GM12801 (cell line): ENCODE results near the gene STK39.

Source experiments
- TF ChIP-seq, protein P1 (sequence below): IDR thresholded peaks from one replicate; pipeline ENCODE4 v1.5.1; 2011; ENCODE audit warnings: control low read depth; ENCODE audit not compliant: insufficient read length; ENCODE audit errors: extremely low read depth

STK39 gene

GRCh38 chr2:168137510-168138180 lies 109.8 kb downstream of the STK39 start:
- TF ChIP-seq, protein P1, sequence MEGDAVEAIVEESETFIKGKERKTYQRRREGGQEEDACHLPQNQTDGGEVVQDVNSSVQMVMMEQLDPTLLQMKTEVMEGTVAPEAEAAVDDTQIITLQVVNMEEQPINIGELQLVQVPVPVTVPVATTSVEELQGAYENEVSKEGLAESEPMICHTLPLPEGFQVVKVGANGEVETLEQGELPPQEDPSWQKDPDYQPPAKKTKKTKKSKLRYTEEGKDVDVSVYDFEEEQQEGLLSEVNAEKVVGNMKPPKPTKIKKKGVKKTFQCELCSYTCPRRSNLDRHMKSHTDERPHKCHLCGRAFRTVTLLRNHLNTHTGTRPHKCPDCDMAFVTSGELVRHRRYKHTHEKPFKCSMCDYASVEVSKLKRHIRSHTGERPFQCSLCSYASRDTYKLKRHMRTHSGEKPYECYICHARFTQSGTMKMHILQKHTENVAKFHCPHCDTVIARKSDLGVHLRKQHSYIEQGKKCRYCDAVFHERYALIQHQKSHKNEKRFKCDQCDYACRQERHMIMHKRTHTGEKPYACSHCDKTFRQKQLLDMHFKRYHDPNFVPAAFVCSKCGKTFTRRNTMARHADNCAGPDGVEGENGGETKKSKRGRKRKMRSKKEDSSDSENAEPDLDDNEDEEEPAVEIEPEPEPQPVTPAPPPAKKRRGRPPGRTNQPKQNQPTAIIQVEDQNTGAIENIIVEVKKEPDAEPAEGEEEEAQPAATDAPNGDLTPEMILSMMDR, result no peak

- TF ChIP-seq, protein P1, result no peak
Observed at GRCh38 chr2:168136392-168136977, 110.9 kb downstream of the STK39 start.

GRCh38 chr2:168135630-168136029 lies 111.8 kb downstream of the STK39 start:
- TF ChIP-seq, protein P1, result no peak

GRCh38 chr2:168135121-168135520 lies 112.3 kb downstream of the STK39 start:
- TF ChIP-seq, protein P1, result no peak

GRCh38 chr2:168134485-168134884 lies 112.9 kb downstream of the STK39 start:
- TF ChIP-seq, protein P1, result no peak

- TF ChIP-seq, protein P1, result no peak
Observed at GRCh38 chr2:168132389-168132788, 115.0 kb downstream of the STK39 start.

DNA sequence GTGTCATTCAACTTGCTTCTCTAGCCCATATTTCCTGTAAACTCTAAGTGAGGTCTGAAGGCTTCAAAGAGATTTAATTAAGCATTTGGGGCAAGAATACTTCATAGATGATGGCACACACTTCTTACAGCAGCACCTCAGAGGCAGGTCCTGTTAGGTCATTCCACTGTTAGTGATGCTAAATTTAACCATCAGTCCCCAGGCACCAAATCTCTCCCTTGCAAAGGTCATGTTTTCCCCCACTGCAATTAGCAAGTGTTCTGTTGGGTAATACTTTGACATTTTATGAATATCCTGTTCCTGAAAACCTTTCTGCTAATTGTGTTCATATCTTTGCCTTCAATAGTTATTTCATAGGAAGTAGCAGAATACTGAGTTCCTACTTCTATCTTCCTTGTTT lies 117.0 kb downstream of the STK39 start:
- TF ChIP-seq, protein P1, result no peak
